Measurements from ENCODE around the gene MRPL32.
A peak's percentile ranks its signal among the peaks of the same experiment; 100 is the strongest.
"Not testable (repeated sequence)": the region's sequence is repeated elsewhere in the genome, so short reads cannot be mapped to it uniquely, and the experiment has no call there.

Gene MRPL32

DNA sequence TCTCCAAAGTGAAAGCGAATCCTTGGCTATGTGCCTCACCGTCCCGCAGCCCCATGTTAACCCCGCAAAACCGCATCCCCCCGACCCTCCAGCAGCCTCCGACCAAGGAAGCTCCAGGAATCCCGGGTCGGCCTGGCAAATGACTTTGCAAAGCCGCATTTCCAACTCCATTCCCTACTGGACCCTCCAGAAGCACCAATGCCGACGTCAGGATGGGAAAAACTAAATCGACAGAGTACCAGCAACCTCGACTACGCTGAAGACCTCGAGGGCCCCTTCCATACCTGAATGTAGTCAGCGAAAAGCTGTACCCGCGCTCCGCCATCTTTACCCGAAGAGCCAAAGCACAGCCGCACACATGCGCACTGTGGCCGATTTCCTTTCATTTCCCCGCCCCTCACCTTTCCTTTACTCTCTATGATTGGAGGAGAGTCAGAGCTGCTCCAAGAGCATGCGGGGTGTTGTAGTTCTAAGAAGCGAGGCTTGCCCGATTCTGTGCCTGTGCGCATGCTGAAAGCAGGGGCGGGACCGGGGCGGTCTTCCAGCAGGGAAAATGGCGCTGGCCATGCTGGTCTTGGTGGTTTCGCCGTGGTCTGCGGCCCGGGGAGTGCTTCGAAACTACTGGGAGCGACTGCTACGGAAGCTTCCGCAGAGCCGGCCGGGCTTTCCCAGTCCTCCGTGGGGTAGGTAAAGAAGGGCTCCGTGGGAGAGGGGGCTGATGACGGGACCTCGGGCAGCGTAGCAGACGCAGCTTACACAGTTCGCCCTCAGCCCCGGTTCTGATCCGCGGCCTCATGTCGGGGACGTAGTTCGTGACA, at the start of gene MRPL32, which contains the start of gene PSMA2:
MRPL32 (plus strand) TSS at position 543 of the 818 bp plus-strand sequence; CDS start at position 554, 11 bp downstream.
PSMA2 (minus strand) TSS at position 341 of the 818 bp plus-strand sequence; CDS start at position 325, 16 bp downstream.
- peak; percentile 73 to 98 (median 94) for DNase-seq

DNA sequence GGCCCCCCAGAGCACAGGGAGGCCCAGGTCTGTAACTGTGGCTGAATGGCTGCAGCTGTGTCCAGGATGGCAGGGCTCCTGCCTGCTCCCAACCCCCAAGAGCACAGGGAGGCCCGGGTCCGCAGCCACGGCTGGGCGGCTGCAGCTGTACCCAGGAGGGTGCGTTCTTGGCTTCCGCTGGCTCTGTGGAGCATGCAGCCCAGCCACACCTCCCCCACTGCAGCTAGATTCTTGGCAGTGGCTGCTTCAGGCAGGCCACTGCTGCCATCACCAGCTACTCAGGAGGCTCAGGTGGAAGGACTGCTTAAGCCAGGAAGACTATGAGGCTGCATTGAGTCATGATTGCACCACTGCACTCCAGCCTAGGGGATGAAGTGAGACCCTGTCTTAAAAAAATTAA, 48.2 kb upstream of the MRPL32 start:
- DNase-seq: peak in 7 of 56 donors; percentile 5 to 20 (median 9)

DNA sequence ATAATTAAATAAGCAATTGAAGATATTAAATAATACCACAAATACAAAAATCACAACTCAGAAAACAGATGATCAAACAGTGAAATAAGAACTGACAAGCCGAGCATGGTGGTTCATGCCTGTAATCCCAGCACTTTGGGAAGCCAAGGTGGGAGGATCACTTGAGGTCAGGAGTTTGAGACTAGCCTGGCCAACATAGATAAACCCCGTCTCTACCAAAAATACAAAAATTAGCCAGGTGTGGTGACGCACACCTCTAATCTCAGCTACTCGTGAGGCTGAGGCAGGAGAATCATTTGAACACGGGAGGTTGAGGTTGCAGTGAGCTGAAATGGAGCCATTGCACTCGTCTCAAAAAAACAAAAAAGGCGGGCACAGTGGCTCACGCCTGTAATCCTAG, 47.0 kb upstream of the MRPL32 start:
- DNase-seq: not testable (repeated sequence)

DNA sequence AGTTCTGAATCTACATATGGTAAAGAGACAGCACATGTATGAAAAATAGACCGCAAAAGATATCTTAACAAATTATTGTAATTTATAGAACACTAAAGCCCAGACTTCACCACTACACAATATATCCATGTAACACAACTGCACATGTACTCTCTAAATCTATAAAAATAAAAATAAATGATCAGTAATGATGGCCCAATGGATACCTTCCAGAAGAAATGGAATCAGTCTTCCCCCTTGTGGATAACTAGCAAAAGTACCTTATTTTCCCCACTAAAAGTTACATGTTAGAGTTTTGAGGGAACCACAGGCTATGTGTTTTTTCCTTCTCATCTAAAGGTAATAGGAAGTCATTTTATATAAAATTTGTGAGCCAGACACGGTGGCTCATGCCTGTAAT, 46.0 kb upstream of the MRPL32 start:
- DNase-seq: no peak

DNA sequence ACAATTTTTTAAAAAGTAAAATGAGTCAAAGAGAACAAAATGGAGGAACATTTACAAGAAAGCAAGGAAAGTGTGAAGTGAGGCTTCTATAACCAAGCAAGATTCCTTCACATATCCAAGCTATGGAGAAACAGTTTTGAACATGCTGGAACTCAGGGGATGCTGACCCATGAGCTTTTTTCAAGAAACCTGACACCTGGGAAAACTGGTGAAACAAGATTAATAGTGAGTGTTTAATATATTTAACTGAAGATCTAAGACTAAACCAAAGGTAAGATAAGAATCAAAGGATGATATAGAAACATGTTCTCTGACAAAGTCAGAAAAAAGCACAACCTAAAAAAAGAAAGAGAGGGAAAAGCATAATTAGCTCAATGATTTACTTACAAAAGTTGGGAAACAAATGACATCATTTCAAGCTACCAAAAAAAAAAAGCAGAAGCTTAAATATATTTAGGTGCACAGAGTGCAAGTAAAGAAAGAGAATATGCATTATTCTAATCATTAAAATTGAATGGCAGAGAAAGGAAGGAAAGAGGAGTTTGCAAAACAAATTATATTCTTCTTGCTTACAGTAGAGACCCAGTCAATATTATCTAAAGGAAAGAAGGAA, 45.2 kb upstream of the MRPL32 start:
- DNase-seq: no peak

DNA sequence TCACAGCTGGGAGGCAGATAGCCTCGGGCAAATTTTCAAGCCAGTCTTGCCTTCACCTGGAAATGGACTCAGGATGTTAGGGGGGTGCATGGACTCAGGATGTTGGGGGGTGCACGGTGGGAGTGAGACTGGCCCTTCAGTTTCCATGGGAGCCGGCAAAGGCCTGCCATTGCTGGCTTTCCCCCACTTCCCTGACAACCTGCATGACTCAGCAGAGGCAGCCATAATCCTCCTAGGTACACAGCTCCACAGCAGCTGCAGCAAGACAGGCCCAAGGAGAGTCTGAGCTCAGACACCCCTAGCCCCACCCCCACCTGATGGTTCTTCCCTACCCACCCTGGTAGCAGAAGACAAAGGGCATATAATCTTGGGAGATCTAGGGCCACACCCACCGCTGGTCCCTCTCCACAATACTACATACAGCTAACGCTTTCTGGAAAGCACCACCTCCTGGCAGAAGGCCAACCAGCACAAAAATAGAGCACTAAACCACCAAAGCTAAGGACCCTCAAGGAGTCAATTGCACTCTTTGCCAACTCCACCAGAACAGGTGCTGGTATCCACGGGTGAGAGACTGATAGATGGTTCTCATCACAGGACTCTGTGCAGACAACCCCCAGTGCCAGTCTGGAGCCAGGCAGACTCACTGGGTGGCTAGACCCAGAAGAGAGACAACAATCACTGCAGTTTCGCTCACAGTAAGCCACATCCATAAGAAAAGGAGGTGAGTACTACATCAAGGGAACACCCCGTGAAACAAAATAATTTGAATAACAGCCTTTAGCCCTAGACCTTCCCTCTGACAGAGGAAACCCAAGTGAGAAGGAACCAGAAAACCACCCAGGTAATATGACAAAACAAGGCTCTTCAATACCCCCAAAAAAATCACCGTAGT, 38.6 kb upstream of the MRPL32 start:
- no peak for DNase-seq

DNA sequence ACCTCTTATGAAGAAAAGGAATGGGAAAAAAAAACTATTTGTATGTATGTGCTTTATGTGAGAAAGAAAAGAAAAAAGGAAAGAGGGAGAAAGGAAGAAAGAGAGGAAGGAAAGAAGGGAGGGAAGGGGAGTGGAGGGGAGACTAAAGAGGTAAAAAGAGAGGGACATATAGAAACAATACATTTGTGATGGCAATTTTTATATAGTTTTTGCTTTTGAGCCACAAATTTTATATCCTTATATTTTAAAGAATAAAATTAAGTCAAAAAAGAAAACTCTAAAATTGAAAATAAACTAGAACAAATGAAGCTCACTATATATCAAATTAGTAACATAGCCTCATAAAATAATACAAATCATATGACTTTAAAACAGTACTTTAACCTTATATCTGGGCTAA, 31.3 kb upstream of the MRPL32 start:
- DNase-seq: no peak

DNA sequence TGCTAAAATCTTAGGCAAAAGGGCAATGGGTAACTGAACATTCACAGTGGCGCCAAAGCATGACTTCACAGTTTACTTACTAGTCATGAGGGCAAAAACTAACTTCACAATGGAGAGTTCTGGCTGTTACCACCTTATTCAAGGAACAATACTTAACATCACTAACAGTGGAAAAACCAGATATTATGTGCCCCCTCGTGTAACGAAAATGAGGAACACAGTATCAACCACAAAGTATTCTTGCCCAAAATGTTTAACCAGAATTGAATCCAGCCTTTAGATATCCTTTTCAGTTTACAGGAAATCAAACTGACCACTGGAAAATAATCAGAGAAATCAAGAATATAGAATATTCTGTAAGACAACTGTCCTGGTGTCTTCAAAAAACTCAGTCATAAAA, 29.8 kb upstream of the MRPL32 start:
- no peak for DNase-seq

DNA sequence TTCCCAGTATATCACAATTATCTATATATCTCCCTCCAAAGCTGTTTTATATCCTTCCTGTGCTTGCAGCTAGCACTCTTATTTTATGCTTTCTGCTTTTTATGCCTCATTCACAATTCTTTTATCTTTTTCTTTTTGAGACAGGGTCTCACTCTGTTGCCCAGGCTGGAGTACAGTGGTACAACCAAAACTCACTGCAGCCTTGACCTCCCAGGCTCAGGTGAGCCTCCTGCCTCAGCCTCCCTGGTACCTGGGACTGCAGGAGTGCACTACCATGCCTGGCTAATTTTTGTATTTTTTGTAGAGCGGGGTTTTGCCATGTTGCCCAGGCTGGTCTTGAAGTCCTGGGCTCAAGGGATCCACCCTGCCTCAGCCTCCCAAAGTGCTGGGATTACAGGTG, 26.0 kb upstream of the MRPL32 start:
- no peak for DNase-seq

DNA sequence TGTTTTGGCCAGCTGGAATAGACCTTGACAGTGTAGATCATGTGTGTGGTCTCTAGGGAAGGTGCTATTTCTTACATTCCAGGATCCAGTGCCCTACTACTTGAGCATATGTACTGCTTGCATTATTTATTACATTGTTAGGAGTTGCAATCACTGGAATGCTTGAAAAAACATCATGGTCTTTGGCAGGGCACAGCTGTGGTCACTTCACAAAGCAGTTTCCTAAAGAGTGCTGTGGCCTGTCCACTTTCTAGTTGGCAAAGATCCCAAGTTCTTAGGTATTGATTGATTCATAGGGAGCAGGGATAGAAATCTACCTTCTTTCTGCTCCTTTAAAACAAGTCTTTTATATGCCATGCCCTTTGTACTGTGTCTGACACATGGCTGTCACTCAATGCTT, 24.9 kb upstream of the MRPL32 start:
- no peak for DNase-seq

DNA sequence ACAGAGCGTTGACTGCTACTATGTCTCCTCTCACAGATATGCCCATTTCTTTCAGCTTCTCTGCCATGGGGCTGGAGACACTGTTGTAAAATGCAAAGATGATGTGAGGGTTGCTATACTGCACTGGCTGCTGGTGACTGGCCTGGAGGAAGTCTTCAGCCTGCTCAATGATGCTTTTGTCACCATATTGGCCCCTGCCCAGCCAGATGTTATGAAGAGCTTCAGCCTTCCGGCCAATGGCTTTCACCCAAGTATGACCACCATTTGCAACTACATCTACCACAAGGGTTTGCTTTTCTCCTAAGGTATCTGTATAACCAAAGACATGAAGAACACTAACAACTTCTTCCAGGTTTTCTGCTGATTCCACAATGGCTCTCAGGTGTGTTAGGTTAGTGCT, 21.9 kb upstream of the MRPL32 start:
- DNase-seq: peak in 39 of 56 donors; percentile 2 to 73 (median 22)

DNA sequence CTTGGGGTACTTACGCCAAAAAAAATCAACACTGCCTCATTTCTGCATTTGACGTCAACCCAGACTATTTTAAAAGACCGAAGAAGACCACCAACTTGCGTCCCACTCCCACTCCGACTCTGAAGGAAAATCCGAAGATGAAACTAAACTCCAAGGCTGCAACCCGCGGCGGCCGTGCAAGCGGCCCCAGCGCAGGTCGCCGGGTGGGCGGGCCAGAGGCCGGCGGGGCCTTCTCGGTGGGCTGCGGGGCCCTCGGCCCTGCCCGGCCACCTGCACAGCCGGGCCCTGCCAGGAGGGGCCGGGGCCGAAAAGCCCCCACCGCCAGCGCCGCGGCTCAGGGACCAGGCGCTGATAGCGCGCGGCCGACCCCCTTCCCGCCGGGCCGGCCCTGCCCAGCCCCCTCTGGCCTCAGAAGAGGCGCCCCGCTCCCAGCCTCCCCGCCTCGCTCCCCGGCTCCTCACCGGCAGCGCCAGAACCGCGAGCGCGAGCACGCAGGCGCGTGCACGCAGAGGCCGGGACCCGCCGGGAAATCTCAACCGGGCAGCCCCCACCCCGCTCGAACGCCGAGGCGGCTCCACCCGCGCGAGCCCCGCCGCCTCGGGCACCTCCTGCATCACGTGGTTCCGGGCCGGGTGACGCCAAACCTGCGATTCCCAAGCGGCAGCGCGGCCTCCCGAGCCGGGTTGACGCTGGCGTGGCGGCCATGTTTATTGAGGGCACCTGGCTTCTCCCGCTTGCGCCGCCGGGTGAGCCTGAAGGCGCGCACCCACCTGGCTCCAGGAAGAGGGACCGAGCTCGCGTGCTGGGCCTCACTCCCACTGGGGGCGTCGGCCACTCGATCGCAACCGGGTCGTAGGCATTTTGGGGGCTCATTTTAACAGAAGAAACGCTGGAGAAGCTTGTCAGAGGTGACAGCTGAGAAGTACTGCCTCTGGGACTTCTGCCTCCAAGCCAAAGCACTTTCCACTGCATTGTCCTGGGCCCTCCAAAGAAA, 20.4 kb upstream of the MRPL32 start, which contains the start of gene C7orf25:
C7orf25 (minus strand) TSS at position 617 of the 994 bp plus-strand sequence. CDS start 1,170 bp downstream, outside the sequence.
- DNase-seq: peak; percentile 67 to 98 (median 96)

DNA sequence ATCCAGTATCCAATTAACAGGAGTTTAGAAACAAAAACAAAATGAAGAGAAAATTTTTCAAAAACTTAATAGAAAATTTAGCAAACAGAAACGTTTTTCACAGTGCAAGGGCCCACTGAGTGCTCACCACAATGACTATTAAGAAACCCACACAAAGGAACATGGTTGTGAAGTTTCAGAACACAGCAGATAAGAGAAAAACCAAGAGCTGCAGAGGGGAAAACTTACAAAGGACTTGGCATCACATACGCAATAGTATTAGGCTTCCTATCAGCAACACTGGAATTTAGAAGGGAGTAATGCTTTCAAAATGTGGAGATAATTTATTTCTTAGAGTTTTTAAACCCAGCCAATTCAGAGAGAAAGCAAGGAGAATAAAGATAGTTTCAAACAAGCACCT, 18.6 kb upstream of the MRPL32 start:
- DNase-seq: no peak

DNA sequence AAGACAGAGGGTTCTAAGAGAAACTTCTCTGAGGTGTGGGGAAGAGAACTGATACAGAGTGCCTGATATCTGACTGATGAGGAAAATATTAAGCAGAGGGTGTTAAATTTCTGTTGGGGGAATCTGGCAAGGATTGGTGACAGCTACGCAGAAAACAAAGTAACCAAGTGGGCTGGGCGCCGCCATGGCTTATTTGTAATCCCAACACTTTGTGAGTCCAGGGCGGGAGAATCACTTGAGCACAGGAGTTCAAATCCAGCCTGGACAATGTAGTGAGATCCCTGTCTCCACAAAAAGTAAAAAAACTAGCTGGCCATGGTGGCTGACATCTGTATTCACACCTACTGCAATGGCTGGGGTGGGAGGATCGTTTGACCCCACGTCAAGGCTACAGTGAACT, 18.2 kb upstream of the MRPL32 start:
- no peak for DNase-seq

DNA sequence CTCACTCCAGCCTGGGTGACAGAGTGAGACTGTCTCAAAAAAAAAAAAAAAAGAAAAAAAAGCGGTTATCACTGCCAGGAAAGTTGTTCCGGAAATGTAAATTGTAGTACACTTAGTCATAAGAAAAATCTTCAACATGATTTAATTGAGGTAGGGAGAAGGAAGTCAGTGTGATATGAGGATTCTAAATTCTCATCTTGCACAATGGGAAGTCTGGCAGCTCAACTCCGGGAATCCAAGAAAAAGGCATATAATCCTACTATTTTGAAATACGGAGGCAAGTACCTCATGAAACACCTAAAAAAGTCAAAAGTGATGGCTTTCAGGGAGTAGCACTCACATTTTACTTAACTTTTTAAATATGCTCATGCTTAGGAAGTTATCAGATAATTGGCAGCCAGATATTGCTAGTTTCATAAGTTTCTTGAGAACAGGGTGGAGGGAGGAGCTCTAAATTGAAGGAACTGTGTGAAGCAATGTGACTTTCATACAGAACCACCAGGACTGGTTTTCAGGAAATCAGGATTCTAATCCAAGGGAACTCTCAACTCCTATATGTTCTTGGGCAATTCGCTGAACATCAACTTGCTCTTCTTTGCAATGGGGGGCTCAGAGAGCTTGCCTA, 17.6 kb upstream of the MRPL32 start:
- no peak for DNase-seq

DNA sequence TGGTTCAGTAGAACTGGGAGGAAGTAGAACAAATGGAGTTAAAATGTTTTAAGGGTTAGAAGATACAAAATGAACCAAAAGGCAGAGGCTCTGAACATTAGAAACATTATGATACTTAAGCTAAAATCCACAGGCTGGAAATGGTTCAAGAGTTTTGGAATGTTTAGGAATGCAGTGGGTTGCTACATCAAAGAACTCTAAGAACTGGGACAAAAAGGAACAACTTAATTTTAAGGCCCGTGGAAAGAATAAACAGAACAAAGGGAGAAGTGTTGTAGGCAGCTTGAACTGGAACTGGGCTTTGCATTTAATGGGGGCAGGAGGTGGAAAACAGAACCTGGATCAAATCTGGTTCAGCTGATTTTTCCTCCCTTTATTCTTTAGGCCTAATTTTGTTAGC, 16.8 kb upstream of the MRPL32 start:
- DNase-seq: no peak

DNA sequence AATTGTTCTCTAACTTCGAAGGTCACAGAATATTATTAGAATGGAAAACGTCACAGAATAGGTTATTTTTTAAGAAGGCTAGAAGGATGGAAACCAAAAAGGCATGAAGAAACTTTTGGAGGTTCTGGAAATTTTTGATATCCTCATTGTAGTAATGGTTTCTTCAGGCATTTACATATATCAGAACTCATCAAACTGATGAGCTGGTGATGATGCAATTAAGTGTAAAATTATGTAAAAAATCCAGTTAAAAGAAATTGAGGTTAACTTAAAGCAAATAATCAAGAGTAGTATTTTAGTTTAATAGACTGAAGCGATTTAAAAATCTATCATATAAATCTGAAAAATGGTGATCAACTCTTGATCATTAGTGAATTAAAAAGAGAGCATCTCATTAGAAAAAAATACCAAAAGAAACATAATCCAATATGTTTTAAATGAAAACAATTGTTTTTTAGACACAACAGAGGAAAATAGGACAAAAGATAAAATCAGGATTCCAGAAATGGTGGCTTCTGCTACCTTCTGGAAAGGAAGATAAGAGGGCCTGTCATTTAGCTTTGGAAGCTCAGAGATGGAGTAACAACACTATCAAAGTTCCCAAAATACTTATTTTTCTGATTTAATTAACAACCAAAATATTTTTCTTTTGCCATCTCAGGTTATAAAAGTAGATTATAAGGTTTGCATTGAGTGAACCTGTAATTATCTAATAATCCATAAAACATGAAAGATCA, 10.0 kb upstream of the MRPL32 start:
- DNase-seq: no peak

DNA sequence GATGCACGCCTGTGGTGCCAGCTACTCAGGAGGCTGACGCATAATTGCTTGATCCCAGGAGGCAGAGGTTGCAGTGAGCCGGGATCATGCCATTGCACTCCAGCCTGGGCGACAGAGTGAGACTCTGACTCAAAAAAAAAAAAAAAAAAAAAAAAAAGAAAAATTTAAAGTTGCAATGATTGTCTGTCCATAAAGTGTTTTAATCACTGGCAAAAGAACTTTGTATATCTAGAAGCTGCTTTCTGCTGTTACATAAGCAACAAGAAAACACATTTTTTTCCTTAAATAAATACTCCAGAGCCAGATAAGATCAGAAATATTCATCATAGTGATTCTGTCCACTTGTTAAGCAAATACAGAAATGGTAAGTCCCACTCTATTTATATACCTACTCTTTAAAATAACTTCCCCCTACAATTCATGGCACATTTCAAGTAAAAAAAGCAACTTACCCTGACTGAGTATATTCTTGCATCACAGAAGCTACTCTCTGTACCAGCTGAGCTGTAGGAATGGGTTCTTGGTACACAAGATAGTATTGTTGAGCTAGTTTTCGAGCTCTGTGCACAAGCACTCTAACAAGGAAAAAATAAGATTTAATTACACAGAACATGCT, 7.8 kb upstream of the MRPL32 start:
- no peak for DNase-seq

DNA sequence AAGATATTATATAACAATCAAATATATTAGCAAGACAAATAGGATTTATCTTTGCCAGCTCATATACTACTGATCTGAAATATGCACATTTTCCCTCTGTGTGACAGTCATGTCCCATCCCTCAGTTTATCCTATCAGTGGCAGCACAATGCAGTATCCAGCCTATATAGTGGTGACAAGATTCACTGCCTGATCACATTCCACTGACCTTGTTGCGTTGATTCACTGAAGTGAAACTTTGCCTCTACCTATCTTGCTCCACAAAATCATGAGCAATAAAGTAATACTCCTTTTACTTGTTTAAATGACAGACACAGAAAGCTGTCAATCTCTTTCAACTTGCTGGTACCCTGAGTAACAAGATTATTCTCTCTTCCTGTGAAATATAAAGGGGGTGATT, 6.5 kb upstream of the MRPL32 start:
- no peak for DNase-seq
